ENCODE measurements around the gene LRRC3. TPM values are rescaled to one million over a fixed set of nuclear protein-coding genes. Genes with fewer than 3 reads are reported as not detected.

The LRRC3 gene
- total and polyA plus RNA-seq, 7 donors, result 0.08 to 1.1 (median 0.22) TPM

- no peak for ATAC-seq
- Histone ChIP-seq H3K27ac (no peak overlapping the region), H3K4me3 (no peak overlapping the region), H3K4me1 (no peaks in the 10 kb centered on the region), H3K9me3 (no peaks in the 10 kb centered on the region), H3K36me3 (ENCODE audit: insufficient read depth in 1 of 2, low read depth in 1 of 2) (no peaks in the 10 kb centered on the region), H3K27me3 (ENCODE audit: insufficient read depth in 3 of 3, low read length in 2 of 3) (peaks cover 0 to 54% (median 13%) of the 10 kb centered on the region in 3 donors)
- intact Hi-C loops (cut with DNase I), result no loop called here
- WGBS, 3 donors, result 75 to 82% (median 80%) methylated on average over 20 of the region's 20 CpGs
- peak; percentile 10 to 42 for DNase-seq
- no peak for TF ChIP-seq CTCF (IDR thresholded peaks at IDR 0.05)
Observed at GRCh38 chr21:44441581-44442265, 13.6 kb upstream of the LRRC3 start.

- intact Hi-C loops (cut with DNase I), result no loop called here
- ATAC-seq (no peak), DNase-seq (peak; percentile 7 to 32)
- no peak overlapping the region for H3K4me3 ChIP-seq
- no peak for TF ChIP-seq CTCF (IDR thresholded peaks at IDR 0.05)
- H3K27me3 ChIP-seq (ENCODE audit: insufficient read depth in 3 of 3, low read length in 2 of 3), result peaks cover 0 to 49% (median 12%) of the 10 kb centered on the region in 3 donors
- no peaks in the 10 kb centered on the region for H3K36me3 ChIP-seq (ENCODE audit: insufficient read depth in 1 of 2, low read depth in 1 of 2)
- H3K4me1 ChIP-seq, result no peaks in the 10 kb centered on the region
- no peaks in the 10 kb centered on the region for H3K9me3 ChIP-seq
- H3K27ac ChIP-seq, result no peak overlapping the region
- WGBS, 3 donors, result 68 to 70% (median 69%) methylated on average over 19 of the region's 19 CpGs
Observed at GRCh38 chr21:44442266-44443125, 12.8 kb upstream of the LRRC3 start.

GRCh38 chr21:44443291-44443890 is 11.9 kb upstream of the LRRC3 start:
- no peaks in the 10 kb centered on the region for H3K36me3 ChIP-seq (ENCODE audit: insufficient read depth in 1 of 2, low read depth in 1 of 2)
- no peak overlapping the region for H3K27ac ChIP-seq
- intact Hi-C loops (cut with DNase I), result no loop called here
- TF ChIP-seq CTCF (IDR thresholded peaks at IDR 0.05), result no peak
- H3K4me1 ChIP-seq, result no peaks in the 10 kb centered on the region
- DNase-seq (peak in 1 of 2 donors; percentile 25), ATAC-seq (no peak)
- H3K9me3 ChIP-seq, result no peaks in the 10 kb centered on the region
- 72 to 80% (median 79%) methylated on average over 16 to 17 of the region's 17 CpGs for WGBS, 3 donors
- no peak overlapping the region for H3K4me3 ChIP-seq
- H3K27me3 ChIP-seq (ENCODE audit: insufficient read depth in 3 of 3, low read length in 2 of 3), result peaks cover 0 to 52% (median 9%) of the 10 kb centered on the region in 3 donors

GRCh38 chr21:44443891-44444285 is 11.4 kb upstream of the LRRC3 start:
- no peak for TF ChIP-seq CTCF (IDR thresholded peaks at IDR 0.05)
- Histone ChIP-seq H3K36me3 (ENCODE audit: insufficient read depth in 1 of 2, low read depth in 1 of 2) (no peaks in the 10 kb centered on the region), H3K4me3 (no peak overlapping the region), H3K9me3 (no peaks in the 10 kb centered on the region), H3K27ac (no peak overlapping the region), H3K4me1 (no peaks in the 10 kb centered on the region), H3K27me3 (ENCODE audit: insufficient read depth in 3 of 3, low read length in 2 of 3) (peaks cover 0 to 52% (median 6%) of the 10 kb centered on the region in 3 donors)
- WGBS, 3 donors, result 70 to 87% (median 74%) methylated on average over 12 of the region's 12 CpGs
- DNase-seq (peak in 1 of 2 donors; percentile 28), ATAC-seq (no peak)
- intact Hi-C loops (cut with DNase I), result no loop called here

Data from psoas muscle (tissue), 8 donors.